Tibial nerve (tissue), 4 donors: ENCODE measurements around the gene NRXN3. TPM values are rescaled to one million over a fixed set of nuclear protein-coding genes. Genes with fewer than 3 reads are reported as not detected.

ENCODE experiments used
- DNase-seq, 2 donors: peaks; one replicate each; pipeline ENCODE4 v3.0.0-alpha.2; 2019; ENCODE audit warnings: low spot score in 2 of 2
- H3K27ac ChIP-seq, 4 donors: fragments of 200-600 bp; sonication (generic) in 3 of 4; one replicate each; pipeline ENCODE4 v1.5.1; 2017 to 2019; ENCODE audit warnings: mild to moderate bottlenecking in 1 of 4
- H3K27me3 ChIP-seq, 2 donors: fragments of 200-600 bp; sonication (generic) in 1 of 2; one replicate each; pipeline versions ENCODE4 v1.5.1 to v1.6.0; 2017 to 2019
- H3K36me3 ChIP-seq, 3 donors: fragments of 200-600 bp; sonication (generic); one replicate each; pipeline ENCODE4 v1.5.1; 2018 to 2019
- H3K4me1 ChIP-seq, 4 donors: fragments of 200-600 bp; sonication (generic) in 3 of 4; one replicate each; pipeline ENCODE4 v1.5.1; 2017 to 2019
- H3K4me3 ChIP-seq, 4 donors: fragments of 200-600 bp; sonication (generic) in 3 of 4; one replicate each; pipeline ENCODE4 v1.5.1; 2017 to 2019; ENCODE audit warnings: mild to moderate bottlenecking in 1 of 4, moderate library complexity in 1 of 4
- H3K9me3 ChIP-seq, 4 donors: fragments of 200-600 bp; sonication (generic) in 3 of 4; one replicate each; pipeline ENCODE4 v1.5.1; 2017 to 2019
- EP300 ChIP-seq, 2 donors: sonication (generic); formaldehyde crosslinking; IDR thresholded peaks; one replicate each; pipeline ENCODE4 v1.6.1; 2017; ENCODE audit warnings: antibody characterized with exemption in 2 of 2, mild to moderate bottlenecking in 1 of 2
- POLR2A ChIP-seq, 2 donors: fragments of 450-650 bp; IDR thresholded peaks; one replicate each; pipeline ENCODE4 v1.6.1; 2017; ENCODE audit warnings: antibody characterized with exemption in 2 of 2, mild to moderate bottlenecking in 2 of 2, moderate library complexity in 2 of 2
- WGBS, 2 donors: methylation state at CpG; one replicate each; pipeline ENCODE4 v1.1.5; 2018; 5-methylcytosine and 5-hydroxymethylcytosine counted together
- total RNA-seq, 4 donors: library from RNA; depleted of rRNA; stranded (reverse); fragments of >200 nt; gene quantifications; one replicate each; pipeline ENCODE4 v1.1.0, GENCODE V29; 2016
- TF ChIP-seq, protein P1 (sequence below), 5 experiments: fragments of 200-600 bp in 3 of 5; fragments of 450-650 bp in 2 of 5; sonication (generic) in 3 of 5; IDR thresholded peaks; one replicate each; pipeline ENCODE4 v1.5.1; 2016 to 2019; ENCODE audit warnings: antibody characterized with exemption in 5 of 5, mild to moderate bottlenecking in 3 of 5, moderate library complexity in 2 of 5

Gene NRXN3
- total RNA-seq, 4 donors from 2014 or later = 16.7 to 52.2 (median 19.7) TPM

DNA sequence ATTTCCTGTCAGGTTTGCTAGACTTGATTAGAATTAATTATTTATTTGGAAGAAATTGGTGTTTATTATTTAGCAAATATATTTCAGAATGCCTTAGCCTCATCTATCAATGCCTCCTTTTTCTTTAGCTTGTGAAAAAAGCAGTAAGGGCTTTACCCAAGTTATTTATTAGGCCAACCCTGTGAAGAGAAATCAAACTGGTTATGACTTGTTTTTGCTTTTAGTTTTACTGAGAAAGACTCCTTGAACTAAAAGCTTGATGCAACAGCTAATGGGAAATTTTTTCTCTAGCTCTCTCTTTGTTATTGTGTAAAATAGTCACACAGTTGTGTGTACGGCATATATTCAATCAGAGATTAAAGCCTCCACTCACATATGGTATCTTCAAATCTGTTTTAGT lies 1734.3 kb downstream of the NRXN3 start:
- H3K9me3 ChIP-seq = no peaks in the 10 kb centered on the region
- H3K4me3 ChIP-seq = no peak overlapping the region
- TF ChIP-seq, protein P1, sequence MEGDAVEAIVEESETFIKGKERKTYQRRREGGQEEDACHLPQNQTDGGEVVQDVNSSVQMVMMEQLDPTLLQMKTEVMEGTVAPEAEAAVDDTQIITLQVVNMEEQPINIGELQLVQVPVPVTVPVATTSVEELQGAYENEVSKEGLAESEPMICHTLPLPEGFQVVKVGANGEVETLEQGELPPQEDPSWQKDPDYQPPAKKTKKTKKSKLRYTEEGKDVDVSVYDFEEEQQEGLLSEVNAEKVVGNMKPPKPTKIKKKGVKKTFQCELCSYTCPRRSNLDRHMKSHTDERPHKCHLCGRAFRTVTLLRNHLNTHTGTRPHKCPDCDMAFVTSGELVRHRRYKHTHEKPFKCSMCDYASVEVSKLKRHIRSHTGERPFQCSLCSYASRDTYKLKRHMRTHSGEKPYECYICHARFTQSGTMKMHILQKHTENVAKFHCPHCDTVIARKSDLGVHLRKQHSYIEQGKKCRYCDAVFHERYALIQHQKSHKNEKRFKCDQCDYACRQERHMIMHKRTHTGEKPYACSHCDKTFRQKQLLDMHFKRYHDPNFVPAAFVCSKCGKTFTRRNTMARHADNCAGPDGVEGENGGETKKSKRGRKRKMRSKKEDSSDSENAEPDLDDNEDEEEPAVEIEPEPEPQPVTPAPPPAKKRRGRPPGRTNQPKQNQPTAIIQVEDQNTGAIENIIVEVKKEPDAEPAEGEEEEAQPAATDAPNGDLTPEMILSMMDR (IDR thresholded peaks at IDR 0.05) = no peak
- no peak for TF ChIP-seq POLR2A (IDR thresholded peaks at IDR 0.05)
- no peak for TF ChIP-seq EP300 (IDR thresholded peaks at IDR 0.05)
- no peaks in the 10 kb centered on the region for H3K27me3 ChIP-seq
- 85 to 88% methylated on average over 1 of the region's 1 CpG for WGBS, 2 donors
- DNase-seq = no peak
- H3K27ac ChIP-seq = no peak overlapping the region
- no peaks in the 10 kb centered on the region for H3K4me1 ChIP-seq
- H3K36me3 ChIP-seq = no peaks in the 10 kb centered on the region

DNA sequence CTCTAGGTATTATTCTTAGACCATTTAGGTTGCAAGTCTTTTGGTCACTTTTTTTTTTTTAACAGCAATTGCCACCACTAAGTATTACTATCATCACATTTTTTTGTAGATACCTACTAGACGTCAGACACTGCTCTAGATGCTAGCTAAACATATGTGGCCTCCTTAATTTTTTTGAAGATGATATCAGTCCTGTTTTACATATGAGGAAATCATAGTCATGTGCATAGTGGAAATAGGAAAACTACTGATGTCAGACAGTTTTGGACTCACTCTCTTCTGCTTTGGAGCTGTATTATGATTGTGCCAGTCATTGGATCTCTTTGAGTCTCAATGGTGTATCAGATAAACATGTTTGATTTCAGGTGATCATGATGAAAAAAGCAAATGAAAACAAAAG lies 1736.8 kb downstream of the NRXN3 start:
- no peaks in the 10 kb centered on the region for H3K27me3 ChIP-seq
- WGBS, 2 donors = 90 to 94% methylated on average over 1 of the region's 1 CpG
- no peak for TF ChIP-seq EP300 (IDR thresholded peaks at IDR 0.05)
- TF ChIP-seq POLR2A (IDR thresholded peaks at IDR 0.05) = no peak
- H3K36me3 ChIP-seq = no peaks in the 10 kb centered on the region
- no peak overlapping the region for H3K4me3 ChIP-seq
- H3K27ac ChIP-seq = no peak overlapping the region
- no peak for DNase-seq
- H3K9me3 ChIP-seq = no peaks in the 10 kb centered on the region
- H3K4me1 ChIP-seq = no peaks in the 10 kb centered on the region

DNA sequence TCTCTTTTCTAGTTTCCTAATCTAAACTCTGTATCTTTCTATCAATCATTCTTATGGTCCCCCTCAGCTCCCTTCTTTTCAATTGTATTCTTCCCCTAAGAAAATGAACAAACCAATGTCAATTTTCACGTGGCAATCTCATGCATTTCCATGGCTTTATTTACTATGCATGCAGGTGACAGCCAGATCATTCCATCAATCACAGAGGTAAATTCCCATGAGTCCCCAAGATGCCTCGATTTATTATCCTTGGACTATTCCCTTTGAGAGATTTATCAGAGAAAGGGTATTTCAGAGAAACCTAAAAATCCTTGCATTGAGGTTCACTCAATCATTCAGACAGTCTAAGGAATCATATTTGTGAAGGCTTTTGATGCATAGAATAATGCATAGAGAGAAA lies 1739.9 kb downstream of the NRXN3 start:
- TF ChIP-seq POLR2A (IDR thresholded peaks at IDR 0.05) (no peak), EP300 (IDR thresholded peaks at IDR 0.05) (no peak)
- TF ChIP-seq, protein P1 (IDR thresholded peaks at IDR 0.05) = no peak
- H3K4me1 ChIP-seq = no peaks in the 10 kb centered on the region
- H3K4me3 ChIP-seq = no peak overlapping the region
- no peaks in the 10 kb centered on the region for H3K27me3 ChIP-seq
- H3K36me3 ChIP-seq = no peaks in the 10 kb centered on the region
- 70 to 79% methylated on average over 2 of the region's 2 CpGs for WGBS, 2 donors
- DNase-seq = no peak
- H3K9me3 ChIP-seq = peaks cover 0 to 6% (median 0%) of the 10 kb centered on the region in 4 donors
- no peak overlapping the region for H3K27ac ChIP-seq

DNA sequence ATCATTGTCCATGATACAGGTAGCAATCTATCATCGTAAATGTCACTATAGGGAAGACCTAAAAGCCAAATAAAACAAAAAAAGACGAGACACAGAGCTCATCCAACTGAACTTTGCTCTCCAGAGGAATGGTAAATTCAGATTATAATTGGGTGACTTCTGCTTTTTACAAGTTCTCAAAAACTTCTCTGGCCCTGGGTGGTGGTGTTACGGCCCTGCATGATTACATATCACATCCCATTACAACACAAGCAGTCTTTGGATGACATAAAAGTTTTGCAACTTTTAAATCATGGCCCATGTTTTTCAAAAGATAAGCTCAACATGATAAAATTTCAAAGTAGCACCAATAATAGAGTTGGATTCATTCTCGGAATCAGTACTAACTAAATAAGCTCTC lies 1741.6 kb downstream of the NRXN3 start:
- 75 to 79% methylated on average over 4 of the region's 4 CpGs for WGBS, 2 donors
- Histone ChIP-seq H3K4me3 (no peak overlapping the region), H3K9me3 (peaks cover 0 to 6% (median 0%) of the 10 kb centered on the region in 4 donors), H3K27ac (no peak overlapping the region), H3K27me3 (no peaks in the 10 kb centered on the region), H3K4me1 (no peaks in the 10 kb centered on the region), H3K36me3 (no peaks in the 10 kb centered on the region)
- TF ChIP-seq, protein P1 (IDR thresholded peaks at IDR 0.05) = no peak
- TF ChIP-seq EP300 (IDR thresholded peaks at IDR 0.05) (no peak), POLR2A (IDR thresholded peaks at IDR 0.05) (no peak)
- no peak for DNase-seq

DNA sequence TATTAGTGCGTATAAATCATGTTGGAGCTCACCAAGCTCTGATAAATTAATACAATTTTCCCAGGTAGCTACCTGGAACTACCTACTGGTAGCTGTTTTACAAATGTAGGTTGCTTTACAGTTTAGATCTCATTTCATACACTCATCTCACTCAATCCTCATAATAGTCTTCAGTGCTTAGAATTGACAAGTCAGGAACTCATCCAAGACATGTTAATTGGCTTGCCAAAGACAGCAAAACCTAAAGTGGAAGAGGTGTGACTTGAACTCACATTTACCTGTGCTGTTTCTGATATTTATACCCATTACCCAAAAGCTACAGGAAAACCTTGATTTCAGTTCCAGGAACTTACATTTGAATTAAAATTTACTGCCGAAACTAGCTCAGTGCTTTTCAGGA lies 1744.4 kb downstream of the NRXN3 start:
- Histone ChIP-seq H3K27ac (no peak overlapping the region), H3K36me3 (no peaks in the 10 kb centered on the region), H3K4me1 (no peaks in the 10 kb centered on the region), H3K27me3 (no peaks in the 10 kb centered on the region), H3K4me3 (no peak overlapping the region), H3K9me3 (peaks cover 0 to 6% (median 0%) of the 10 kb centered on the region in 4 donors)
- TF ChIP-seq EP300 (IDR thresholded peaks at IDR 0.05) = no peak
- TF ChIP-seq, protein P1 (IDR thresholded peaks at IDR 0.05) = no peak
- TF ChIP-seq POLR2A (IDR thresholded peaks at IDR 0.05) = no peak
- 95 to 97% methylated on average over 2 of the region's 2 CpGs for WGBS, 2 donors
- DNase-seq = no peak

DNA sequence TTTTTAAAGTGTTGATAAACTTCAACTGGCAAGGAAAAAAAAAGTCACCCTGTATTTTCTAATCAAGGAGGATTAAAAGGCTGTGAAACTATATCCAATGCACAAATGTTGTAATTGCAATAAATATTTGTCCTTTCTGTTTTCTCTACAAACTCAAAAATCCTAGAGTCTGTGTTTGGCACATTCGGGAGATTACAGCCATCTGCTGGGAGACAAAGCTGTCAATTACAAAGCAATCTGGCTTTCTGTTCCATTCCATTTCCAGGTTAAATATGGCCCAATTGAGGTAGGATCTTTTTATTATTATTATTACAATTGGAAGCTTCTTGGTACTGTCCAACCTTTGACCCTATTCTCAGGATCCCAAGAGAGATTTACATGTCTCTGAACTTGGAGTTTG lies 1745.2 kb downstream of the NRXN3 start:
- WGBS, 2 donors = 60 to 71% methylated on average over 1 of the region's 1 CpG
- Histone ChIP-seq H3K36me3 (no peaks in the 10 kb centered on the region), H3K4me3 (no peak overlapping the region), H3K9me3 (peaks cover 0 to 6% (median 0%) of the 10 kb centered on the region in 4 donors), H3K4me1 (no peaks in the 10 kb centered on the region), H3K27ac (no peak overlapping the region), H3K27me3 (no peaks in the 10 kb centered on the region)
- TF ChIP-seq POLR2A (IDR thresholded peaks at IDR 0.05) = no peak
- TF ChIP-seq, protein P1 (IDR thresholded peaks at IDR 0.05) = no peak
- no peak for TF ChIP-seq EP300 (IDR thresholded peaks at IDR 0.05)
- no peak for DNase-seq
